Ishikawa (cell line): ENCODE measurements around the gene MED16.
A peak's percentile ranks its signal among the peaks of the same experiment; 100 is the strongest.

Experiments
- CEBPB ChIP-seq: IDR thresholded peaks from 2 replicates; pipeline ENCODE4 v1.6.1; 2012
- CREB1 ChIP-seq: IDR thresholded peaks from 2 replicates; pipeline ENCODE4 v1.6.1; 2012; ENCODE audit warnings: low read depth
- EGR1 ChIP-seq: IDR thresholded peaks from 2 replicates; pipeline ENCODE4 v1.6.1; 2012
- EP300 ChIP-seq: IDR thresholded peaks from 2 replicates; pipeline ENCODE4 v1.6.1; 2012; ENCODE audit warnings: borderline replicate concordance
- FOXM1 ChIP-seq: IDR thresholded peaks from 2 replicates; pipeline ENCODE4 v1.6.1; 2012; ENCODE audit warnings: low read depth, borderline replicate concordance
- MAX ChIP-seq: IDR thresholded peaks from 2 replicates; pipeline ENCODE4 v1.6.1; 2012
- NFIC ChIP-seq: IDR thresholded peaks from 2 replicates; pipeline ENCODE4 v1.6.1; 2012
- RAD21 ChIP-seq: IDR thresholded peaks from 2 replicates; pipeline ENCODE4 v1.6.1; 2012; ENCODE audit warnings: low read depth
- TAF1 ChIP-seq: IDR thresholded peaks from 2 replicates; pipeline ENCODE4 v1.6.1; 2012; ENCODE audit warnings: low read depth, mild to moderate bottlenecking
- TCF12 ChIP-seq: IDR thresholded peaks from 2 replicates; pipeline ENCODE4 v1.6.1; 2012; ENCODE audit warnings: low read depth
- TEAD4 ChIP-seq: IDR thresholded peaks from 2 replicates; pipeline ENCODE4 v1.6.1; 2012
- YY1 ChIP-seq: IDR thresholded peaks from 2 replicates; pipeline ENCODE4 v1.6.1; 2012; ENCODE audit warnings: low read depth
- ZBTB7A ChIP-seq: IDR thresholded peaks from 2 replicates; pipeline ENCODE4 v1.6.1; 2012; ENCODE audit warnings: low read depth
- TF ChIP-seq, protein P1 (sequence below): IDR thresholded peaks from 2 replicates; pipeline ENCODE4 v1.6.1; 2012; ENCODE audit warnings: low read depth, mild to moderate bottlenecking
- TF ChIP-seq, protein P2 (sequence below): IDR thresholded peaks from 2 replicates; pipeline ENCODE4 v1.6.1; 2012

MED16 gene

GRCh38 chr19:861141-861755, 31.7 kb downstream of the MED16 start:
- TF ChIP-seq MAX (no peak), ZBTB7A (peak; percentile 29), TEAD4 (no peak), TAF1 (no peak)
- TF ChIP-seq, protein P1, sequence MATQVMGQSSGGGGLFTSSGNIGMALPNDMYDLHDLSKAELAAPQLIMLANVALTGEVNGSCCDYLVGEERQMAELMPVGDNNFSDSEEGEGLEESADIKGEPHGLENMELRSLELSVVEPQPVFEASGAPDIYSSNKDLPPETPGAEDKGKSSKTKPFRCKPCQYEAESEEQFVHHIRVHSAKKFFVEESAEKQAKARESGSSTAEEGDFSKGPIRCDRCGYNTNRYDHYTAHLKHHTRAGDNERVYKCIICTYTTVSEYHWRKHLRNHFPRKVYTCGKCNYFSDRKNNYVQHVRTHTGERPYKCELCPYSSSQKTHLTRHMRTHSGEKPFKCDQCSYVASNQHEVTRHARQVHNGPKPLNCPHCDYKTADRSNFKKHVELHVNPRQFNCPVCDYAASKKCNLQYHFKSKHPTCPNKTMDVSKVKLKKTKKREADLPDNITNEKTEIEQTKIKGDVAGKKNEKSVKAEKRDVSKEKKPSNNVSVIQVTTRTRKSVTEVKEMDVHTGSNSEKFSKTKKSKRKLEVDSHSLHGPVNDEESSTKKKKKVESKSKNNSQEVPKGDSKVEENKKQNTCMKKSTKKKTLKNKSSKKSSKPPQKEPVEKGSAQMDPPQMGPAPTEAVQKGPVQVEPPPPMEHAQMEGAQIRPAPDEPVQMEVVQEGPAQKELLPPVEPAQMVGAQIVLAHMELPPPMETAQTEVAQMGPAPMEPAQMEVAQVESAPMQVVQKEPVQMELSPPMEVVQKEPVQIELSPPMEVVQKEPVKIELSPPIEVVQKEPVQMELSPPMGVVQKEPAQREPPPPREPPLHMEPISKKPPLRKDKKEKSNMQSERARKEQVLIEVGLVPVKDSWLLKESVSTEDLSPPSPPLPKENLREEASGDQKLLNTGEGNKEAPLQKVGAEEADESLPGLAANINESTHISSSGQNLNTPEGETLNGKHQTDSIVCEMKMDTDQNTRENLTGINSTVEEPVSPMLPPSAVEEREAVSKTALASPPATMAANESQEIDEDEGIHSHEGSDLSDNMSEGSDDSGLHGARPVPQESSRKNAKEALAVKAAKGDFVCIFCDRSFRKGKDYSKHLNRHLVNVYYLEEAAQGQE, result no peak

DNA sequence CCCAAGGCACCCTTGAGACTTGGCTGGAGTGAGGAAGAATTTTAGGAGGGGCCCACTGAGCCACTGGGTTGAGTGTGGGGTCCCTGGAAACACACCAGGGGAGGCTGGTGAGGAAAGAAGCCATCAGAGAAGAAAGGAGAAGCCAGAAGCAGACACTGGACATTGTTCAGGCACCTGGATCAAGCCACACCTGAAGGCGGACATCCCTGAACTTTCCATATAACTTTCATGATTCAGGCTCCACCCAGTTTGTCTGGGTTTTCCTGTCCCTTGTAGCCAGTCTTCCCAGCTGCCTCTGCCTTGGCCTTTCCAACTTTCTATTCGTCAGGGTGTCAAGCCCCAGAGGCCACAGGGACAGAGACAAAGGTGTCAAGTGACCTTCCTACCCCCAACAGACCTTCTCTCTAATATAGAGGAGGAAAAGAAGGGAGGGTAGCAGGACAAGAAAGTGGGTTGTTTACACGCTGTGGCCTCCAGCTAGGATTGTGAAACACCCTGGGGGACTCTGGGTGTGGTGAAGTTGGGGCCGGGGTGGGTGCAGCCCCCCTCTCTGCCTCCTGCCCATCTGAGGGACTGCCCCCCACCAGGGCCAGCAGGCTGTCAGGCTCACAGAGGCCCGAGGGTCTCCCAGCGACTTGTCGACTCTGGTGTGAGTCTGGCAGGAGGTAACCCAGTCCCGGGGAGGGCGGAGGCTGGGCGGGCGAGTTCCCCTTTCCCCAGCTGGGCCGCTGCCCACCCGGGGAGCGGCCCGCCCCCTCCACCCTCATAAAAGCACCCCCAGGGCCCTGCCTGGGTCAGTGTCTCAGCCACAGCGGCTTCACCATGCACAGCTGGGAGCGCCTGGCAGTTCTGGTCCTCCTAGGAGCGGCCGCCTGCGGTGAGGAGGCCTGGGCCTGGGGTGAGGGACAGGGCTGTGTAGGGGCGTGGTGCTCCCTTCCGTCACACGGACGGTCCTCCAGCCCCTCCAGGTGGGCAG, 33.8 kb downstream of the MED16 start, which contains the start of gene CFD:
Gene CFD, plus strand, starts transcription at position 797 of the 976 bp plus-strand sequence. Its CDS starts 26 bp downstream, at position 823.
- TF ChIP-seq ZBTB7A, result 0 out of 2 replicates have a peak, but pooled peaks have one; percentile 28
- no peak; the same call in 1 of the 2 replicates for TF ChIP-seq MAX
- TF ChIP-seq CEBPB, result peak; percentile 26; the same call in 1 of the 2 replicates
- TF ChIP-seq, protein P1, result no peak
- no peak for TF ChIP-seq TAF1

GRCh38 chr19:858284-858683, 34.7 kb downstream of the MED16 start:
- TF ChIP-seq TAF1 (no peak), ZBTB7A (no peak), YY1 (no peak), CEBPB (no peak), NFIC (no peak), MAX (no peak), CREB1 (no peak), TCF12 (no peak), RAD21 (no peak), EGR1 (no peak), FOXM1 (no peak), EP300 (no peak), TEAD4 (no peak)
- TF ChIP-seq, protein P1, result no peak
- TF ChIP-seq, protein P2, sequence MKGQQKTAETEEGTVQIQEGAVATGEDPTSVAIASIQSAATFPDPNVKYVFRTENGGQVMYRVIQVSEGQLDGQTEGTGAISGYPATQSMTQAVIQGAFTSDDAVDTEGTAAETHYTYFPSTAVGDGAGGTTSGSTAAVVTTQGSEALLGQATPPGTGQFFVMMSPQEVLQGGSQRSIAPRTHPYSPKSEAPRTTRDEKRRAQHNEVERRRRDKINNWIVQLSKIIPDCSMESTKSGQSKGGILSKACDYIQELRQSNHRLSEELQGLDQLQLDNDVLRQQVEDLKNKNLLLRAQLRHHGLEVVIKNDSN, result no peak

- TF ChIP-seq MAX (no peak), YY1 (no peak), TEAD4 (no peak), NFIC (no peak), CREB1 (no peak), EGR1 (no peak)
- TF ChIP-seq, protein P1, result no peak
Observed at GRCh38 chr19:855566-856120, 37.3 kb downstream of the MED16 start.
